Measurements from ENCODE around the gene CHURC1. TPM values are rescaled to one million over a fixed set of nuclear protein-coding genes. Genes with fewer than 3 reads are reported as not detected.

CHURC1 gene
- total and polyA plus RNA-seq, 2 donors (not counting 1 experiment from before 2014, with no cell fraction given) = 29.7 to 77.1 TPM

- ATAC-seq (ENCODE audit: low read depth) (no peak), DNase-seq (no peak)
- no peak overlapping the region for H3K4me3 Mint-ChIP-seq
- H3K4me2 ChIP-seq (replicated peaks; ENCODE audit: low read depth, low read length, poor library complexity, severe bottlenecking) = no peak overlapping the region
- no peaks in the 10 kb centered on the region for H3K9me3 Mint-ChIP-seq (ENCODE audit: insufficient read depth)
- no peak overlapping the region for H3K27ac ChIP-seq (ENCODE audit: low read length in 2 of 2)
- no peaks in the 10 kb centered on the region for H3K36me3 ChIP-seq (replicated peaks in 1 of 2; ENCODE audit: control extremely low read depth in 1 of 2, control insufficient read depth in 1 of 2, extremely low read depth in 1 of 2, insufficient read depth in 2 of 2, low read length in 1 of 2)
- H3K4me1 Mint-ChIP-seq = no peaks in the 10 kb centered on the region
- POLR2A ChIA-PET = no interaction called here
- H2AFZ ChIP-seq (ENCODE audit: insufficient read depth, low read depth, low read length, poor library complexity, severe bottlenecking) = no peak overlapping the region
- H3K27ac Mint-ChIP-seq = no peak overlapping the region
- WGBS (ENCODE audit: insufficient coverage) = 73% methylated on average over 5 of the region's 5 CpGs
- no peaks in the 10 kb centered on the region for H3K9me3 ChIP-seq (ENCODE audit: control extremely low read depth in 1 of 3, control insufficient read depth in 2 of 3, insufficient read depth in 1 of 3, low read length in 2 of 3)
- no peak for TF ChIP-seq CTCF (IDR thresholded peaks at IDR 0.05)
- no peak for TF ChIP-seq EZH2 (IDR thresholded peaks at IDR 0.05; ENCODE audit: borderline replicate concordance, insufficient read depth, low read depth, low read length, poor library complexity, severe bottlenecking)
- H3K9ac ChIP-seq (ENCODE audit: low read length) = no peak overlapping the region
- intact Hi-C loops (cut with micrococcal nuclease) = no loop called here
- H3K79me2 ChIP-seq (ENCODE audit: control insufficient read depth, insufficient read depth, low read length) = no peaks in the 10 kb centered on the region
- H4K20me1 ChIP-seq (ENCODE audit: control insufficient read depth, insufficient read depth, low read length, poor library complexity, severe bottlenecking) = no peaks in the 10 kb centered on the region
- H3K27me3 Mint-ChIP-seq = no peaks in the 10 kb centered on the region
- H3K4me3 ChIP-seq (ENCODE audit: control extremely low read depth in 1 of 5, extremely low read depth in 1 of 5, insufficient read depth in 1 of 5, low read depth in 2 of 5, low read length in 4 of 5) = no peak overlapping the region
- no peaks in the 10 kb centered on the region for H3K27me3 ChIP-seq (replicated peaks in 1 of 4; ENCODE audit: control extremely low read depth in 1 of 4, control insufficient read depth in 3 of 4, insufficient read depth in 4 of 4, low read length in 3 of 4)
- CTCF ChIA-PET = no interaction called here
- no peaks in the 10 kb centered on the region for H3K4me1 ChIP-seq (ENCODE audit: control insufficient read depth in 2 of 2, insufficient read depth in 2 of 2, low read length in 2 of 2)
Measured at GRCh38 chr14:64960762-64961276, 46.6 kb downstream of the CHURC1 start.

GRCh38 chr14:64963611-64964010, 49.4 kb downstream of the CHURC1 start:
- no peaks in the 10 kb centered on the region for H3K9me3 Mint-ChIP-seq (ENCODE audit: insufficient read depth)
- Histone ChIP-seq H3K9ac (ENCODE audit: low read length) (no peak overlapping the region), H4K20me1 (ENCODE audit: control insufficient read depth, insufficient read depth, low read length, poor library complexity, severe bottlenecking) (no peaks in the 10 kb centered on the region), H3K27me3 (replicated peaks in 1 of 4; ENCODE audit: control extremely low read depth in 1 of 4, control insufficient read depth in 3 of 4, insufficient read depth in 4 of 4, low read length in 3 of 4) (no peaks in the 10 kb centered on the region), H2AFZ (ENCODE audit: insufficient read depth, low read depth, low read length, poor library complexity, severe bottlenecking) (no peak overlapping the region), H3K4me3 (ENCODE audit: control extremely low read depth in 1 of 5, extremely low read depth in 1 of 5, insufficient read depth in 1 of 5, low read depth in 2 of 5, low read length in 4 of 5) (no peak overlapping the region), H3K27ac (ENCODE audit: low read length in 2 of 2) (no peak overlapping the region), H3K79me2 (ENCODE audit: control insufficient read depth, insufficient read depth, low read length) (no peaks in the 10 kb centered on the region), H3K4me2 (replicated peaks; ENCODE audit: low read depth, low read length, poor library complexity, severe bottlenecking) (no peak overlapping the region), H3K9me3 (ENCODE audit: control extremely low read depth in 1 of 3, control insufficient read depth in 2 of 3, insufficient read depth in 1 of 3, low read length in 2 of 3) (no peaks in the 10 kb centered on the region), H3K36me3 (replicated peaks in 1 of 2; ENCODE audit: control extremely low read depth in 1 of 2, control insufficient read depth in 1 of 2, extremely low read depth in 1 of 2, insufficient read depth in 2 of 2, low read length in 1 of 2) (no peaks in the 10 kb centered on the region), H3K4me1 (ENCODE audit: control insufficient read depth in 2 of 2, insufficient read depth in 2 of 2, low read length in 2 of 2) (no peaks in the 10 kb centered on the region)
- intact Hi-C loops (cut with micrococcal nuclease) = no loop called here
- no peak for DNase-seq
- no peak overlapping the region for H3K4me3 Mint-ChIP-seq
- ATAC-seq (ENCODE audit: low read depth) = no peak
- CTCF ChIA-PET = no interaction called here
- no peak for TF ChIP-seq CTCF (IDR thresholded peaks at IDR 0.05)
- TF ChIP-seq EZH2 (IDR thresholded peaks at IDR 0.05; ENCODE audit: borderline replicate concordance, insufficient read depth, low read depth, low read length, poor library complexity, severe bottlenecking) = no peak
- H3K27me3 Mint-ChIP-seq = no peaks in the 10 kb centered on the region
- H3K27ac Mint-ChIP-seq = no peak overlapping the region
- WGBS (ENCODE audit: insufficient coverage) = no CpG with 5 or more reads among the region's 1 CpG
- POLR2A ChIA-PET = interaction anchor here (0.7 kb wide), 1 partner anchor 728 kb away, joined by 6 read pairs; no protein-coding TSS in a partner anchor
- no peaks in the 10 kb centered on the region for H3K4me1 Mint-ChIP-seq

Measured in B cell (primary cell).